ENCODE results near the gene TRIO.
"Not testable (repeated sequence)": the region's sequence is repeated elsewhere in the genome, so short reads cannot be mapped to it uniquely, and the experiment has no call there.

Gene TRIO

GRCh38 chr5:14429101-14430050 is 286.2 kb downstream of the TRIO start:
- Histone ChIP-seq H3K4me1 (ENCODE audit: insufficient read depth, insufficient read length) (no peaks in the 10 kb centered on the region), H3K27me3 (ENCODE audit: insufficient read depth, insufficient read length) (no peaks in the 10 kb centered on the region), H3K4me3 (ENCODE audit: insufficient read length, low read depth) (no peak overlapping the region), H3K9me3 (ENCODE audit: insufficient read depth, low read length) (no peaks in the 10 kb centered on the region), H3K9ac (ENCODE audit: insufficient read length, low read depth) (no peak overlapping the region), H3K36me3 (ENCODE audit: insufficient read depth, insufficient read length, low read length) (peaks cover 44% of the 10 kb centered on the region)
- DNase-seq (ENCODE audit: low read depth, low spot score): no peak
- TF ChIP-seq YY1 (IDR thresholded peaks at IDR 0.05; ENCODE audit: insufficient read depth, insufficient read length) (no peak), ZNF274 (IDR thresholded peaks at IDR 0.05; ENCODE audit: low read depth, low read length) (no peak), SUZ12 (IDR thresholded peaks at IDR 0.05; ENCODE audit: extremely low read depth, insufficient read depth, insufficient read length) (no peak)

- Histone ChIP-seq H3K4me3 (ENCODE audit: insufficient read length, low read depth) (no peak overlapping the region), H3K36me3 (ENCODE audit: insufficient read depth, insufficient read length, low read length) (peaks cover 38% of the 10 kb centered on the region), H3K9me3 (ENCODE audit: insufficient read depth, low read length) (no peaks in the 10 kb centered on the region), H3K9ac (ENCODE audit: insufficient read length, low read depth) (no peak overlapping the region), H3K27me3 (ENCODE audit: insufficient read depth, insufficient read length) (no peaks in the 10 kb centered on the region), H3K4me1 (ENCODE audit: insufficient read depth, insufficient read length) (no peaks in the 10 kb centered on the region)
- no peak for DNase-seq (ENCODE audit: low read depth, low spot score)
- TF ChIP-seq YY1 (IDR thresholded peaks at IDR 0.05; ENCODE audit: insufficient read depth, insufficient read length) (no peak), SUZ12 (IDR thresholded peaks at IDR 0.05; ENCODE audit: extremely low read depth, insufficient read depth, insufficient read length) (no peak), ZNF274 (IDR thresholded peaks at IDR 0.05; ENCODE audit: low read depth, low read length) (no peak)
These were observed 288.4 kb downstream of the TRIO start for GRCh38 chr5:14431534-14431933.

- Histone ChIP-seq H3K4me3 (ENCODE audit: insufficient read length, low read depth) (no peak overlapping the region), H3K27me3 (ENCODE audit: insufficient read depth, insufficient read length) (no peaks in the 10 kb centered on the region), H3K4me1 (ENCODE audit: insufficient read depth, insufficient read length) (no peaks in the 10 kb centered on the region), H3K36me3 (ENCODE audit: insufficient read depth, insufficient read length, low read length) (peaks cover 29% of the 10 kb centered on the region), H3K9ac (ENCODE audit: insufficient read length, low read depth) (no peak overlapping the region), H3K9me3 (ENCODE audit: insufficient read depth, low read length) (no peaks in the 10 kb centered on the region)
- TF ChIP-seq SUZ12 (IDR thresholded peaks at IDR 0.05; ENCODE audit: extremely low read depth, insufficient read depth, insufficient read length): no peak
- no peak for TF ChIP-seq YY1 (IDR thresholded peaks at IDR 0.05; ENCODE audit: insufficient read depth, insufficient read length)
- TF ChIP-seq ZNF274 (IDR thresholded peaks at IDR 0.05; ENCODE audit: low read depth, low read length): no peak
- DNase-seq (ENCODE audit: low read depth, low spot score): no peak
These were observed 289.9 kb downstream of the TRIO start for GRCh38 chr5:14432931-14433589.

- TF ChIP-seq ZNF274 (IDR thresholded peaks at IDR 0.05; ENCODE audit: low read depth, low read length) (no peak), SUZ12 (IDR thresholded peaks at IDR 0.05; ENCODE audit: extremely low read depth, insufficient read depth, insufficient read length) (no peak), YY1 (IDR thresholded peaks at IDR 0.05; ENCODE audit: insufficient read depth, insufficient read length) (no peak)
- no peak overlapping the region for H3K4me3 ChIP-seq (ENCODE audit: insufficient read length, low read depth)
- DNase-seq (ENCODE audit: low read depth, low spot score): no peak
These were observed 292.3 kb downstream of the TRIO start for GRCh38 chr5:14435481-14435880.

GRCh38 chr5:14436122-14436521 is 293.0 kb downstream of the TRIO start:
- peaks cover 40% of the 10 kb centered on the region for H3K36me3 ChIP-seq (ENCODE audit: insufficient read depth, insufficient read length, low read length)
- H3K4me1 ChIP-seq (ENCODE audit: insufficient read depth, insufficient read length); H3K9ac ChIP-seq (ENCODE audit: insufficient read length, low read depth); DNase-seq (ENCODE audit: low read depth, low spot score); H3K9me3 ChIP-seq (ENCODE audit: insufficient read depth, low read length); H3K4me3 ChIP-seq (ENCODE audit: insufficient read length, low read depth); H3K27me3 ChIP-seq (ENCODE audit: insufficient read depth, insufficient read length): not testable (repeated sequence)

More at GRCh38 chr5:14435481-14435880, 292.3 kb downstream of the TRIO start:
- H3K9me3 ChIP-seq (ENCODE audit: insufficient read depth, low read length): no peaks in the 10 kb centered on the region
- H3K9ac ChIP-seq (ENCODE audit: insufficient read length, low read depth): no peak overlapping the region
- no peaks in the 10 kb centered on the region for H3K4me1 ChIP-seq (ENCODE audit: insufficient read depth, insufficient read length)
- H3K27me3 ChIP-seq (ENCODE audit: insufficient read depth, insufficient read length): no peaks in the 10 kb centered on the region
- peaks cover 35% of the 10 kb centered on the region for H3K36me3 ChIP-seq (ENCODE audit: insufficient read depth, insufficient read length, low read length)

- Histone ChIP-seq H3K9me3 (ENCODE audit: insufficient read depth, low read length) (no peaks in the 10 kb centered on the region), H3K36me3 (ENCODE audit: insufficient read depth, insufficient read length, low read length) (peaks cover 39% of the 10 kb centered on the region), H3K9ac (ENCODE audit: insufficient read length, low read depth) (no peak overlapping the region), H3K4me1 (ENCODE audit: insufficient read depth, insufficient read length) (no peaks in the 10 kb centered on the region), H3K4me3 (ENCODE audit: insufficient read length, low read depth) (no peak overlapping the region), H3K27me3 (ENCODE audit: insufficient read depth, insufficient read length) (no peaks in the 10 kb centered on the region)
- TF ChIP-seq SUZ12 (IDR thresholded peaks at IDR 0.05; ENCODE audit: extremely low read depth, insufficient read depth, insufficient read length) (no peak), ZNF274 (IDR thresholded peaks at IDR 0.05; ENCODE audit: low read depth, low read length) (no peak), YY1 (IDR thresholded peaks at IDR 0.05; ENCODE audit: insufficient read depth, insufficient read length) (no peak)
- DNase-seq (ENCODE audit: low read depth, low spot score): no peak
These were observed 293.8 kb downstream of the TRIO start for GRCh38 chr5:14436801-14437542.

GRCh38 chr5:14438195-14438606 is 295.1 kb downstream of the TRIO start:
- Histone ChIP-seq H3K4me3 (ENCODE audit: insufficient read length, low read depth) (no peak overlapping the region), H3K9me3 (ENCODE audit: insufficient read depth, low read length) (no peaks in the 10 kb centered on the region), H3K27me3 (ENCODE audit: insufficient read depth, insufficient read length) (no peaks in the 10 kb centered on the region), H3K9ac (ENCODE audit: insufficient read length, low read depth) (no peak overlapping the region), H3K4me1 (ENCODE audit: insufficient read depth, insufficient read length) (no peaks in the 10 kb centered on the region), H3K36me3 (ENCODE audit: insufficient read depth, insufficient read length, low read length) (peaks cover 44% of the 10 kb centered on the region)
- TF ChIP-seq ZNF274 (IDR thresholded peaks at IDR 0.05; ENCODE audit: low read depth, low read length): no peak
- no peak for TF ChIP-seq YY1 (IDR thresholded peaks at IDR 0.05; ENCODE audit: insufficient read depth, insufficient read length)
- TF ChIP-seq SUZ12 (IDR thresholded peaks at IDR 0.05; ENCODE audit: extremely low read depth, insufficient read depth, insufficient read length): no peak
- no peak for DNase-seq (ENCODE audit: low read depth, low spot score)
